ENCODE measurements around the gene GGA1.

GGA1 gene

DNA sequence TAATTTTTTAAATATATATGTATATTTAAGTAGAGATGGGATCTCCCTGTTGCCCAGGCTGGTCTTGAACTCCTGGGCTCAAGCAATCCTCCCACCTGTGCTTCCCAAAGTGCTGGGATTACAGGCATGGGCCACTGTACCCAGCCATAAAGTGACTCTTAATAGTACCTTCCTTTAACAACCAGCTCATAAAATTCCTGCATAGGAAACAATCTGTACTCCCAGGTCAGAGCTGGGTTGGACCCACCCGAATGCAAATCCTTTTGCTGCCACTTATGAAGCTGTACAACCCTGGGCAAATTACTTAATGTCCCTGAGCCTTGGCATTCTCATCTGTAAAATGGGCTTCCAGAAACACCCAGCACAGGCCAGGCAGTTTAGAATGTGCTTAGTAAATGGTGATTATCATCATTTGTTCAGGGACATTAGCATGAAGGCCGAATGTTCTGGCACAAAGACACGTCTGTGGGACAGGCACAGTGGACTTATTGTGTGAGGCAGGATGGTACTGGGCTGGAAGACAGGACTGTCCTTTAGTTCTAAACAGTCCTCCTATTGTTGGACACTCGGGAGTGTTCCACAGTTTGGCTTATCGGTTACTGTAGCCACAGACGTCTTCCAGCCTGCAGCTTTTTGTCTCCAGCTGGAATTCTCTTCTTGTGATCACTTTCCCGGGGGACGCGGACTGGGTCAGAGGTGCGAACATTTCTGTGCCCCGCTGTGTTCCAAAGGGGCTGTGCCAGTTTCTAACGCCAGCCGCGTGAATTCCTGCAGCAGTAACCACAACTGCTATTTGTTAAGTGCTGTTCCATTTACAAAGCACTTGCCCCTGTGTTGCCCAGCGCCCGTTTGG is 55.8 kb downstream of the GGA1 start:
- CTCF ChIA-PET, result interaction anchor here (0.9 to 26.0 kb wide), 4 partner anchors 10 to 37 kb away, joined by 3 to 430 read pairs (median 18); partner anchors contain the start of genes LGALS1 and SH3BP1

DNA sequence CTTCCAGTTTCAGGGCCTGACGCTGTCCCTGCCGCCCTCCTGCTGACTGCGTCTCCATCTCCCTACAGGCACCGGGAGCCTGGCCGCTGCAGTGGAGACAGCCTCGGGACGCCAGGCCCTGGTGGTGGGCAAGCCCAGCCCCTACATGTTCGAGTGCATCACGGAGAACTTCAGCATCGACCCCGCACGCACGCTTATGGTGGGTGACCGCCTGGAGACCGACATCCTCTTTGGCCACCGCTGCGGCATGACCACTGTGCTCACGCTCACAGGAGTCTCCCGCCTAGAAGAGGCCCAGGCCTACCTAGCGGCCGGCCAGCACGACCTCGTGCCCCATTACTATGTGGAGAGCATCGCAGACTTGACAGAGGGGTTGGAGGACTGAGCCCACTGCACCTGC is 56.9 kb downstream of the GGA1 start:
- no peak overlapping the region for H3K4me3 ChIP-seq (ENCODE audit: low read depth, low read length)
- TF ChIP-seq, protein P1, sequence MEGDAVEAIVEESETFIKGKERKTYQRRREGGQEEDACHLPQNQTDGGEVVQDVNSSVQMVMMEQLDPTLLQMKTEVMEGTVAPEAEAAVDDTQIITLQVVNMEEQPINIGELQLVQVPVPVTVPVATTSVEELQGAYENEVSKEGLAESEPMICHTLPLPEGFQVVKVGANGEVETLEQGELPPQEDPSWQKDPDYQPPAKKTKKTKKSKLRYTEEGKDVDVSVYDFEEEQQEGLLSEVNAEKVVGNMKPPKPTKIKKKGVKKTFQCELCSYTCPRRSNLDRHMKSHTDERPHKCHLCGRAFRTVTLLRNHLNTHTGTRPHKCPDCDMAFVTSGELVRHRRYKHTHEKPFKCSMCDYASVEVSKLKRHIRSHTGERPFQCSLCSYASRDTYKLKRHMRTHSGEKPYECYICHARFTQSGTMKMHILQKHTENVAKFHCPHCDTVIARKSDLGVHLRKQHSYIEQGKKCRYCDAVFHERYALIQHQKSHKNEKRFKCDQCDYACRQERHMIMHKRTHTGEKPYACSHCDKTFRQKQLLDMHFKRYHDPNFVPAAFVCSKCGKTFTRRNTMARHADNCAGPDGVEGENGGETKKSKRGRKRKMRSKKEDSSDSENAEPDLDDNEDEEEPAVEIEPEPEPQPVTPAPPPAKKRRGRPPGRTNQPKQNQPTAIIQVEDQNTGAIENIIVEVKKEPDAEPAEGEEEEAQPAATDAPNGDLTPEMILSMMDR (IDR thresholded peaks at IDR 0.05; ENCODE audit: insufficient read depth, low read length, missing control alignments), result no peak
- POLR2A ChIA-PET, result interaction anchor here (2.0 kb wide), 1 partner anchor 9 kb away, joined by 7 read pairs; the partner anchor contains the start of gene LGALS1
- no peak for DNase-seq (ENCODE audit: low read depth, low spot score)
- CTCF ChIA-PET, result interaction anchor here (0.9 to 26.0 kb wide), 4 partner anchors 16 to 59 kb away, joined by 3 to 430 read pairs (median 10); partner anchors contain the start of gene SH3BP1

More for the DNA sequence above, 55.8 kb downstream of the GGA1 start:
- DNase-seq (ENCODE audit: low read depth, low spot score), result no peak
- TF ChIP-seq, protein P1 (IDR thresholded peaks at IDR 0.05; ENCODE audit: insufficient read depth, low read length, missing control alignments), result no peak
- H3K4me3 ChIP-seq (ENCODE audit: low read depth, low read length), result no peak overlapping the region
- POLR2A ChIA-PET, result interaction anchor here (0.9 to 2.0 kb wide), 2 partner anchors 10 to 13 kb away, joined by 3 to 7 read pairs; partner anchors contain the start of gene LGALS1

DNA sequence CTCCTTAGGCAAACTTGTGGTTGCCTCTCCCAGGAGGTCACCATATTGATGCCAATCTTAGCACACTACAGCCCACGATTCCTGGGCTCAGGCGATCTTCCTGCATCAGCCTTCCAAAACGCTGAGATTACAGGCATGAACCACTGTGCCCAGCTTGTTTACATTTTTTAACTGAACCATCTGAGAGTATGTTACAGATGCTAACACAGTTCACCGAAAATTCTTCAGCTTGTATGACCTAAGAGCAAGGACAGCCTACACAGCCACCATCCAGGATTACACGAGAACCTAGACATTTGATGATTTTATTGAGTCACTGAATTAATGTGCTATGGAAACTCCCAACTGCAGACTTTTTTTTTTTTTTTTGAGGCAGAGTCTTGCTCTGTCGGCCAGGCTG is 61.0 kb downstream of the GGA1 start:
- POLR2A ChIA-PET, result interaction anchor here (1.1 to 1.3 kb wide), 2 partner anchors 10 to 11 kb away, joined by 3 to 5 read pairs; partner anchors contain the start of gene PDXP
- CTCF ChIA-PET, result interaction anchor here (1.1 to 26.0 kb wide), 4 partner anchors 8 to 63 kb away, joined by 3 to 430 read pairs (median 8); partner anchors contain the start of genes SH3BP1 and TRIOBP
- TF ChIP-seq, protein P1 (IDR thresholded peaks at IDR 0.05; ENCODE audit: insufficient read depth, low read length, missing control alignments), result no peak
- DNase-seq (ENCODE audit: low read depth, low spot score), result no peak
- H3K4me3 ChIP-seq (ENCODE audit: low read depth, low read length), result no peak overlapping the region

DNA sequence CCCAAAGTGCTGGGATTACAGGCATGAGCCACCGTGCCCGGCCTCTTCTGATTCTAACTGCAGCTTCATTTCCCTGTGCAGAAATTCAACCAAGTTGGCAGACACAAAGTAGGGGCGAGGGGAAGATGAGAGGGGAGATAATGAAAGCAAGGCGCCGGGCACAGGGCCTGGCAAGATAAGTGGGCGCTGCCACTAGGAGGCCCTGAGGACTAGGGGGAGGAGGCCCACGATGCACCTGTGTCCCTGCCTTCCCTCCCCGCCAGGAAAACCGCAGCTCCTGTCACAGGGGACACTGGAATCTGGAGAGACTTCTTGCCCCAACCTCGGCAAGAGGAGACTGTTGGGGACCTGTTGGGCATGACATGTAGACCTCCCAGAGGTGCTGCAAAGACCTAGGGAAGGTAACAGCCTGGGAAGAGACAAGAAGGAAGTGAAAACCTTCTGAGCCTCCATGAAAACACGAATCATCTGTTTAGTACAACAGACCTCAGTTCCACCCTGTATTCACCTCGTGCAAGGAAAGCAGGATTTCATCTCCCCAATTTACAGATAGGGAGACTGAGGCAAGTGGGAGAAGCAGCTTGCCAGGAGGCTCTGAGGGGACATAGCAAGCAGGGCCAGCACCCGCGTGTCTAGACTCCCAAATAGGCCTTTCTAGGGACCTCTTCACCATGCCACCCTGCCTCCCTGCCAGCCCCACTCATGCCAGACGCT is 63.7 kb downstream of the GGA1 start:
- TF ChIP-seq, protein P1 (IDR thresholded peaks at IDR 0.05; ENCODE audit: insufficient read depth, low read length, missing control alignments), result no peak
- POLR2A ChIA-PET, result no interaction called here
- CTCF ChIA-PET, result interaction anchor here (4.0 to 26.0 kb wide), 3 partner anchors 9 to 33 kb away, joined by 20 to 430 read pairs (median 32); partner anchors contain the start of gene SH3BP1
- H3K4me3 ChIP-seq (ENCODE audit: low read depth, low read length), result no peak overlapping the region
- DNase-seq (ENCODE audit: low read depth, low spot score), result no peak

DNA sequence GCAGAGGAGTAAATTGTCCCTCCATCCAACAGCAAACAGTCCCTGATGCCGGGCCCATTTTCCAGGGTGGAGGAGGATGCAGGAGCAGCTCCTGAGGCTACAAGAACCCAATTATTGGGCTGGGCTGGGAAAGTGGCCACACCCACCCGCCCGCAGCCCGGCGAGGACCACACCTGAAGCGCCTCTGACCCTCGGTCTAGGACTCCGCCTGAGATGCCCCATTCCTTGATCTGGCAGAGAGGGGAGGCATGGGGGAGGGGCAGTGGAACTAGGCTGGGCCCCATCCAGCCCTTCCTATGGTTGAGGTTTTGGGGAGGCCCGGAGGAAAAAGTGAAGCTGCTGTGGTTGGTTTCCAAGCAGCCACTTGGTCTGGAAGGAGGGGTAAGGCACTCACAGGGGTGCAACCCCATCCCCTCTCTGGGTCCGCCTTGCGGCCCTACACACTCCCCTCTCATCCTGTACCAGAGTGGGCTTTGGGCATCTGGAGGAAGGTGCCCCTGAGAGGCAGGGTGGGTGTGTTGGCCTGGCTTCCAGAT is 64.4 kb downstream of the GGA1 start:
- CTCF ChIA-PET, result interaction anchor here (4.0 to 26.0 kb wide), 3 partner anchors 9 to 34 kb away, joined by 20 to 430 read pairs (median 32); partner anchors contain the start of gene SH3BP1
- TF ChIP-seq, protein P1 (IDR thresholded peaks at IDR 0.05; ENCODE audit: insufficient read depth, low read length, missing control alignments), result no peak

More for the DNA sequence above, 64.4 kb downstream of the GGA1 start:
- H3K4me3 ChIP-seq (ENCODE audit: low read depth, low read length), result no peak overlapping the region
- POLR2A ChIA-PET, result no interaction called here
- DNase-seq (ENCODE audit: low read depth, low spot score), result no peak

All from AG04449 (cell line).